Mononuclear cell (primary cell): ENCODE results near the gene ATG16L1. TPM values are rescaled to one million over a fixed set of nuclear protein-coding genes. Genes with fewer than 3 reads are reported as not detected.

Experiments
- H3K27me3 ChIP-seq: 2 replicates; pipeline ENCODE4 v1.6.0; 2011; ENCODE audit warnings: low read length, control low read depth; ENCODE audit not compliant: insufficient read depth
- H3K4me1 ChIP-seq: 2 replicates; pipeline ENCODE4 v1.5.1; 2011; ENCODE audit warnings: mild to moderate bottlenecking, low read length, control low read depth; ENCODE audit not compliant: insufficient read depth
- H3K4me3 ChIP-seq: 2 replicates; pipeline ENCODE4 v1.5.1; 2011; ENCODE audit warnings: mild to moderate bottlenecking, low read length, moderate library complexity
- H3K9me3 ChIP-seq: 2 replicates; pipeline ENCODE4 v1.5.1; 2011; ENCODE audit warnings: low read depth, mild to moderate bottlenecking, control low read depth, low read length
- total RNA-seq: library from RNA; depleted of rRNA; stranded (reverse); fragments of >200 nt; gene quantifications from one replicate; pipeline ENCODE4 v1.2.3, GENCODE V29; 2012

The ATG16L1 gene
- total RNA-seq, 1 donor: 102 TPM

GRCh38 chr2:233219848-233220247 lies 31.6 kb upstream of the ATG16L1 start:
- H3K4me3 ChIP-seq: no peak overlapping the region
- H3K9me3 ChIP-seq: no peaks in the 10 kb centered on the region
- peaks cover 8% of the 10 kb centered on the region for H3K4me1 ChIP-seq
- no peaks in the 10 kb centered on the region for H3K27me3 ChIP-seq

GRCh38 chr2:233221378-233222063 lies 30.0 kb upstream of the ATG16L1 start:
- Histone ChIP-seq H3K4me3 (no peak overlapping the region), H3K27me3 (no peaks in the 10 kb centered on the region), H3K9me3 (no peaks in the 10 kb centered on the region), H3K4me1 (peaks cover 8% of the 10 kb centered on the region)

- no peaks in the 10 kb centered on the region for H3K27me3 ChIP-seq
- H3K9me3 ChIP-seq: no peaks in the 10 kb centered on the region
- peaks cover 8% of the 10 kb centered on the region for H3K4me1 ChIP-seq
- H3K4me3 ChIP-seq: no peak overlapping the region
These were observed 28.2 kb upstream of the ATG16L1 start for GRCh38 chr2:233223059-233223894.

GRCh38 chr2:233225230-233226068 lies 26.0 kb upstream of the ATG16L1 start:
- H3K4me3 ChIP-seq: no peak overlapping the region
- H3K9me3 ChIP-seq: no peaks in the 10 kb centered on the region
- H3K4me1 ChIP-seq: peaks cover 13% of the 10 kb centered on the region
- H3K27me3 ChIP-seq: no peaks in the 10 kb centered on the region

- Histone ChIP-seq H3K9me3 (no peaks in the 10 kb centered on the region), H3K4me3 (no peak overlapping the region), H3K4me1 (peaks cover 24% of the 10 kb centered on the region), H3K27me3 (no peaks in the 10 kb centered on the region)
These were observed 24.9 kb upstream of the ATG16L1 start for GRCh38 chr2:233226511-233227031.

- Histone ChIP-seq H3K4me1 (peaks cover 26% of the 10 kb centered on the region), H3K9me3 (no peaks in the 10 kb centered on the region), H3K27me3 (no peaks in the 10 kb centered on the region), H3K4me3 (no peak overlapping the region)
These were observed 24.0 kb upstream of the ATG16L1 start for GRCh38 chr2:233227346-233227978.

- Histone ChIP-seq H3K4me3 (no peak overlapping the region), H3K27me3 (no peaks in the 10 kb centered on the region), H3K9me3 (no peaks in the 10 kb centered on the region), H3K4me1 (peaks cover 27% of the 10 kb centered on the region)
These were observed 23.1 kb upstream of the ATG16L1 start for GRCh38 chr2:233228376-233228775.

- no peaks in the 10 kb centered on the region for H3K27me3 ChIP-seq
- no peak overlapping the region for H3K4me3 ChIP-seq
- H3K9me3 ChIP-seq: no peaks in the 10 kb centered on the region
- peaks cover 39% of the 10 kb centered on the region for H3K4me1 ChIP-seq
These were observed 17.7 kb upstream of the ATG16L1 start for GRCh38 chr2:233233618-233234230.

GRCh38 chr2:233234264-233234663 lies 17.2 kb upstream of the ATG16L1 start:
- Histone ChIP-seq H3K4me3 (no peak overlapping the region), H3K27me3 (no peaks in the 10 kb centered on the region), H3K4me1 (peaks cover 44% of the 10 kb centered on the region), H3K9me3 (no peaks in the 10 kb centered on the region)

- no peaks in the 10 kb centered on the region for H3K27me3 ChIP-seq
- H3K4me3 ChIP-seq: no peak overlapping the region
- peaks cover 50% of the 10 kb centered on the region for H3K4me1 ChIP-seq
- no peaks in the 10 kb centered on the region for H3K9me3 ChIP-seq
These were observed 16.5 kb upstream of the ATG16L1 start for GRCh38 chr2:233234996-233235395.

GRCh38 chr2:233235977-233236376 lies 15.5 kb upstream of the ATG16L1 start:
- Histone ChIP-seq H3K4me1 (peaks cover 49% of the 10 kb centered on the region), H3K4me3 (no peak overlapping the region), H3K27me3 (no peaks in the 10 kb centered on the region), H3K9me3 (no peaks in the 10 kb centered on the region)

GRCh38 chr2:233236820-233237589 lies 14.5 kb upstream of the ATG16L1 start:
- Histone ChIP-seq H3K27me3 (no peaks in the 10 kb centered on the region), H3K9me3 (no peaks in the 10 kb centered on the region), H3K4me1 (peaks cover 52% of the 10 kb centered on the region), H3K4me3 (no peak overlapping the region)

GRCh38 chr2:233240897-233241296 lies 10.6 kb upstream of the ATG16L1 start:
- H3K9me3 ChIP-seq: no peaks in the 10 kb centered on the region
- peaks cover 66% of the 10 kb centered on the region for H3K4me1 ChIP-seq
- H3K27me3 ChIP-seq: no peaks in the 10 kb centered on the region
- H3K4me3 ChIP-seq: no peak overlapping the region
